OCI-LY3 (cell line): Measurements from ENCODE around the gene RILPL1.

Source experiments
- H2AFZ ChIP-seq: fragments of 200-600, 300-600 bp; shearing (Covaris generic); 2 replicates; pipeline ENCODE4 v1.6.0; 2014; ENCODE audit warnings: antibody characterized with exemption, low read depth, low read length
- H3K27ac ChIP-seq: fragments of 200-600, 300-600 bp; sonication (generic); 2 replicates; pipeline ENCODE4 v1.5.1; 2014; ENCODE audit warnings: mild to moderate bottlenecking, low read length, moderate library complexity, mixed read lengths
- H3K27me3 ChIP-seq: fragments of 200-600, 300-600 bp; sonication (generic); 2 replicates; pipeline ENCODE4 v1.6.1; 2014; ENCODE audit warnings: low read depth, low read length, mixed read lengths
- H3K36me3 ChIP-seq: fragments of 200-600, 300-600 bp; sonication (generic); replicated peaks from 2 replicates; pipeline ENCODE3; 2014; ENCODE audit warnings: low read depth, low read length, mixed read lengths
- H3K4me1 ChIP-seq: fragments of 300-600, 200-600 bp; sonication (generic); 2 replicates; pipeline ENCODE4 v1.6.1; 2014; ENCODE audit warnings: low read length, mixed read lengths
- H3K4me2 ChIP-seq: fragments of 200-600, 300-600 bp; sonication (generic); 2 replicates; pipeline ENCODE4 v1.6.1; 2014; ENCODE audit warnings: low read length, mixed read lengths
- H3K4me3 ChIP-seq: fragments of 300-600, 200-600 bp; sonication (generic); 2 replicates; pipeline ENCODE4 v1.5.1; 2014; ENCODE audit warnings: antibody characterized with exemption, mild to moderate bottlenecking, low read length, moderate library complexity
- H3K79me2 ChIP-seq: fragments of 300-600, 200-600 bp; shearing (Covaris generic); 2 replicates; pipeline ENCODE4 v1.6.1; 2014; ENCODE audit warnings: mild to moderate bottlenecking, low read length, mixed read lengths
- H3K9ac ChIP-seq: fragments of 300-600, 200-600 bp; shearing (Covaris generic); 2 replicates; pipeline ENCODE4 v1.6.0; 2014; ENCODE audit warnings: mild to moderate bottlenecking, low read length, moderate library complexity
- H3K9me3 ChIP-seq: fragments of 200-600, 300-600 bp; shearing (Covaris generic); 2 replicates; pipeline ENCODE4 v1.6.1; 2014; ENCODE audit warnings: low read length, mixed read lengths; ENCODE audit not compliant: insufficient read depth
- H4K20me1 ChIP-seq: fragments of 200-600, 300-600 bp; sonication (generic); 2 replicates; pipeline ENCODE4 v1.6.1; 2016; ENCODE audit warnings: low read length, mixed read lengths; ENCODE audit not compliant: insufficient read depth
- EZH2phosphoT487 ChIP-seq: fragments of 200-600 bp; shearing (Covaris generic); IDR thresholded peaks from 2 replicates; pipeline ENCODE4 v1.6.1; 2018; ENCODE audit warnings: antibody characterized with exemption, mixed run types, low read depth
- TF ChIP-seq, protein P1 (sequence below): fragments of 200-600, 300-600 bp; sonication (generic); IDR thresholded peaks from 2 replicates; pipeline ENCODE4 v1.5.1; 2014; ENCODE audit warnings: antibody characterized with exemption, low read length, low read depth

The RILPL1 gene

DNA sequence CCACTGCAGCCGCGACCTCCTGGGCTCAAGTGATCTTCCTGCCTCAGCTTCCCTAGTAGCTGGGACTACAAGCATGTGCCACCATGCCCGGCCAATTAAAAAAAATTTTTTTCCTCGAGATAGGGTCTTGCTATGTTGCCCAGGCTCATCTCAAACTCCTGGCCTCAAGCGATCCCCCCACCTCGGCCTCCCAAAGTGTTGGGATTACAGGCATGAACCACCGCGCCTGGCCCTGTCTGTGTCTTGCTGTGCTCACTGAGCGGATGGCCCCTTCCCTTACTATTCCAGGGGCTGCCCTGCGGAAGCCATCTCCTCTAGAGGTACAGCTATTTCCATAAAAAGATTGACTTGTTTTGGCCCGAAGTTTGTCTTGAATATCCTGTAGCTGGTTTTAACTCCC, 55.5 kb downstream of the RILPL1 start:
- Histone ChIP-seq H3K27ac (no peak overlapping the region), H3K4me3 (no peak overlapping the region), H2AFZ (no peak overlapping the region), H3K36me3 (no peaks in the 10 kb centered on the region), H3K4me1 (peaks cover 10% of the 10 kb centered on the region), H3K27me3 (no peaks in the 10 kb centered on the region), H3K9ac (no peak overlapping the region), H3K4me2 (no peak overlapping the region), H4K20me1 (no peaks in the 10 kb centered on the region), H3K79me2 (no peaks in the 10 kb centered on the region), H3K9me3 (no peaks in the 10 kb centered on the region)
- no peak for TF ChIP-seq EZH2phosphoT487
- TF ChIP-seq, protein P1, sequence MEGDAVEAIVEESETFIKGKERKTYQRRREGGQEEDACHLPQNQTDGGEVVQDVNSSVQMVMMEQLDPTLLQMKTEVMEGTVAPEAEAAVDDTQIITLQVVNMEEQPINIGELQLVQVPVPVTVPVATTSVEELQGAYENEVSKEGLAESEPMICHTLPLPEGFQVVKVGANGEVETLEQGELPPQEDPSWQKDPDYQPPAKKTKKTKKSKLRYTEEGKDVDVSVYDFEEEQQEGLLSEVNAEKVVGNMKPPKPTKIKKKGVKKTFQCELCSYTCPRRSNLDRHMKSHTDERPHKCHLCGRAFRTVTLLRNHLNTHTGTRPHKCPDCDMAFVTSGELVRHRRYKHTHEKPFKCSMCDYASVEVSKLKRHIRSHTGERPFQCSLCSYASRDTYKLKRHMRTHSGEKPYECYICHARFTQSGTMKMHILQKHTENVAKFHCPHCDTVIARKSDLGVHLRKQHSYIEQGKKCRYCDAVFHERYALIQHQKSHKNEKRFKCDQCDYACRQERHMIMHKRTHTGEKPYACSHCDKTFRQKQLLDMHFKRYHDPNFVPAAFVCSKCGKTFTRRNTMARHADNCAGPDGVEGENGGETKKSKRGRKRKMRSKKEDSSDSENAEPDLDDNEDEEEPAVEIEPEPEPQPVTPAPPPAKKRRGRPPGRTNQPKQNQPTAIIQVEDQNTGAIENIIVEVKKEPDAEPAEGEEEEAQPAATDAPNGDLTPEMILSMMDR = no peak

- Histone ChIP-seq H3K36me3 (no peaks in the 10 kb centered on the region), H3K27ac (no peak overlapping the region), H3K79me2 (no peaks in the 10 kb centered on the region), H3K4me1 (peaks cover under 1% of the 10 kb centered on the region; the same call in 1 of the 2 replicates), H3K27me3 (no peaks in the 10 kb centered on the region), H4K20me1 (no peaks in the 10 kb centered on the region), H3K9ac (no peak overlapping the region), H3K9me3 (no peaks in the 10 kb centered on the region), H3K4me3 (no peak overlapping the region), H2AFZ (no peak overlapping the region), H3K4me2 (no peak overlapping the region)
- TF ChIP-seq, protein P1 = no peak
- TF ChIP-seq EZH2phosphoT487 = no peak
These were observed 58.2 kb downstream of the RILPL1 start for GRCh38 chr12:123475246-123475703.

DNA sequence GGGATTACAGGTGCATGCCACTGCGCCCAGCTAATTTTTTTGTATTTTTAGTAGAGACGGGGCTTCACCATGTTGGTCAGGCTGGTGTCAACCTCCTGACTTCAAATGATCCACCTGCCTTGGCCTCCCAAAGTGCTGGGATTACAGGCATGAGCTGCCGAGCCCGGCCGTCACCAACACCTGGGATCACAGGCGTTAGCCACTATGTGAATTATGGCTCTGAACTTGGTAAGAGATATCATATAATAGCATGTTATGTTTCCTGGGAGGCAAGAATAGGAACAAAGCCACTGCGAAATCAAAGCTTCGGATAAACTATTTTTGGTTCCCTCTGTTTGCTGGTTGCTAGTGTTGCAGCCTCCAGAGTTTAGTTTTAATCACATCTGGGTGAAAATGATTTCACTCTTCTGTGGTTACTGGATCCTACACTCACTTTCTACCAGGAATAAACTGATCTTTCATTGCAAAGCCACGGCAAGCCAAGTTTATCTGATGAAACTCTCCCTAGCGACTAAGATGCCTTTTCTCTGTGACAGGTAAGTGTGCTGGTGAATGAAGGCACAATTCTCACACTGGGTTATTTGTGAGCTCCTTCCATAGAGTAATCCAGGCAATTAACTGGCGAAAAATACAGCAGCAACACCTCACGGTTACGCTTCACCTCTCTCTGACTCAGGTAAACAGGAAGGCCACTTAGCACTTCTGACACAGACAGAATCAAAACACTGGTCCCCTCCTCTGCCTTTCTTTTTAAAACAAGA, 58.9 kb downstream of the RILPL1 start:
- H3K36me3 ChIP-seq = no peaks in the 10 kb centered on the region
- no peaks in the 10 kb centered on the region for H3K9me3 ChIP-seq
- H4K20me1 ChIP-seq = no peaks in the 10 kb centered on the region
- no peak for TF ChIP-seq EZH2phosphoT487
- TF ChIP-seq, protein P1 = no peak
- H3K27ac ChIP-seq = no peak overlapping the region
- H3K79me2 ChIP-seq = no peaks in the 10 kb centered on the region
- H3K4me3 ChIP-seq = no peak overlapping the region
- H3K4me1 ChIP-seq = no peaks in the 10 kb centered on the region
- no peaks in the 10 kb centered on the region for H3K27me3 ChIP-seq
- H3K4me2 ChIP-seq = no peak overlapping the region
- no peak overlapping the region for H2AFZ ChIP-seq
- H3K9ac ChIP-seq = no peak overlapping the region

- H3K4me3 ChIP-seq = no peak overlapping the region
- no peak overlapping the region for H2AFZ ChIP-seq
- peaks cover 7% of the 10 kb centered on the region; the same call in 1 of the 2 replicates for H4K20me1 ChIP-seq
- H3K27me3 ChIP-seq = no peaks in the 10 kb centered on the region
- no peaks in the 10 kb centered on the region for H3K4me1 ChIP-seq
- TF ChIP-seq EZH2phosphoT487 = no peak
- TF ChIP-seq, protein P1 = no peak
- H3K4me2 ChIP-seq = no peak overlapping the region
- no peaks in the 10 kb centered on the region for H3K9me3 ChIP-seq
- H3K79me2 ChIP-seq = no peaks in the 10 kb centered on the region; the same call in 1 of the 2 replicates
- H3K9ac ChIP-seq = no peak overlapping the region
- peaks cover 4% of the 10 kb centered on the region for H3K36me3 ChIP-seq
- no peak overlapping the region for H3K27ac ChIP-seq
These were observed 61.1 kb downstream of the RILPL1 start for GRCh38 chr12:123472438-123472849.
